Endothelial cell of umbilical vein (primary cell): ENCODE data around the gene LEP. TPM values are rescaled to one million over a fixed set of nuclear protein-coding genes. Genes with fewer than 3 reads are reported as not detected.

Source experiments
- BruUV-seq: library from RNA; stranded (reverse); fragments of 400-500 nt; replicated peaks from 2 replicates; lab custom pipeline; 2021; lab: Mats Ljungman, UMichigan
- CTCF ChIA-PET: fragments of 300-600, 350-600 bp; sonication (Branson Sonifier 250); formaldehyde crosslinking; loops from one replicate; lab custom pipeline; 2021; ENCODE audit warnings: antibody characterized with exemption, inconsistent platforms; lab: Charles Lee
- POLR2A ChIA-PET: fragments of 300-600, 350-600 bp; sonication (Branson Sonifier 250); formaldehyde crosslinking; loops from one replicate; lab custom pipeline; 2021; ENCODE audit warnings: antibody characterized with exemption, inconsistent platforms; lab: Charles Lee
- DNase-seq: peaks from one replicate; pipeline ENCODE4 v3.0.0-alpha.2; 2011; ENCODE audit warnings: low read depth, low spot score
- FAIRE-seq: peaks from 2 replicates; lab custom pipeline; 2011; peaks lifted over from hg19 to GRCh38; lab: Jason Lieb, UNC
- H2AFZ ChIP-seq: 2 replicates; pipeline ENCODE4 v1.6.0; 2012; ENCODE audit warnings: low read depth, low read length, control low read depth, inconsistent platforms
- H3K27ac ChIP-seq: 2 replicates; pipeline ENCODE4 v1.5.1; 2011; ENCODE audit warnings: low read depth, mild to moderate bottlenecking, control low read depth, low read length, moderate library complexity; ENCODE audit not compliant: insufficient read depth
- H3K27me3 ChIP-seq, 2 experiments: 2 replicates each; pipeline versions ENCODE4 v1.6.0 to v1.6.1; 2011; ENCODE audit warnings: low read length in 2 of 2, mixed read lengths in 1 of 2; ENCODE audit not compliant: control insufficient read depth in 2 of 2, insufficient read depth in 2 of 2
- H3K36me3 ChIP-seq, 2 experiments: 2 replicates in 1 of 2; 3 replicates in 1 of 2; pipeline ENCODE4 v1.5.1; 2011; ENCODE audit warnings: low read length in 2 of 2, mild to moderate bottlenecking in 1 of 2, moderate library complexity in 1 of 2; ENCODE audit not compliant: control insufficient read depth in 2 of 2, insufficient read depth in 2 of 2; ENCODE audit errors: extremely low read depth in 1 of 2
- H3K4me1 ChIP-seq: 3 replicates; pipeline ENCODE4 v1.5.1; 2011; ENCODE audit warnings: mild to moderate bottlenecking, low read length; ENCODE audit not compliant: control insufficient read depth, insufficient read depth; ENCODE audit errors: extremely low read depth
- H3K4me2 ChIP-seq: 2 replicates; pipeline ENCODE4 v1.6.1; 2011; ENCODE audit warnings: low read length, control low read depth, mixed read lengths; ENCODE audit not compliant: insufficient read depth
- H3K4me3 ChIP-seq, 3 experiments: fragments of 200-600 bp in 1 of 3; sonication (generic), shearing (Covaris generic) in 1 of 3; replicated peaks in 1 of 3; 2 replicates each; pipeline ENCODE4 v1.5.1; 2011 to 2016; ENCODE audit warnings: control low read depth in 3 of 3, low read length in 3 of 3, mild to moderate bottlenecking in 2 of 3, inconsistent platforms in 1 of 3, low read depth in 1 of 3, moderate library complexity in 1 of 3; ENCODE audit not compliant: insufficient read depth in 1 of 3
- H3K79me2 ChIP-seq: 2 replicates; pipeline ENCODE4 v1.6.0; 2012; ENCODE audit warnings: low read length, inconsistent platforms; ENCODE audit not compliant: control insufficient read depth, insufficient read depth
- H3K9ac ChIP-seq: replicated peaks from 2 replicates; pipeline ENCODE3; 2011; ENCODE audit warnings: low read length, control low read depth; ENCODE audit not compliant: insufficient read depth; ENCODE audit errors: extremely low read depth
- H3K9me1 ChIP-seq: replicated peaks from 3 replicates; pipeline ENCODE4 v1.6.0; 2011; ENCODE audit warnings: mild to moderate bottlenecking, low read length; ENCODE audit not compliant: control insufficient read depth, insufficient read depth; ENCODE audit errors: extremely low read depth
- H3K9me3 ChIP-seq: replicated peaks from 2 replicates; pipeline ENCODE4 v1.5.1; 2012; ENCODE audit warnings: low read length, inconsistent platforms; ENCODE audit not compliant: control insufficient read depth, insufficient read depth
- H4K20me1 ChIP-seq: replicated peaks from 2 replicates; pipeline ENCODE3; 2011; ENCODE audit warnings: mild to moderate bottlenecking, low read length; ENCODE audit not compliant: control insufficient read depth, insufficient read depth; ENCODE audit errors: extremely low read depth
- CTCF ChIP-seq, 2 donors: IDR thresholded peaks; 1 replicate in 1 of 2; 2 replicates in 1 of 2; pipeline ENCODE4 v1.5.1; 2011; ENCODE audit warnings: low read length in 2 of 2, mild to moderate bottlenecking in 2 of 2, moderate library complexity in 2 of 2, control low read depth in 1 of 2, inconsistent platforms in 1 of 2, low read depth in 1 of 2; ENCODE audit not compliant: insufficient read depth in 1 of 2; ENCODE audit errors: extremely low read depth in 1 of 2
- EZH2 ChIP-seq: IDR thresholded peaks from 2 replicates; pipeline ENCODE4 v1.6.1; 2012; ENCODE audit warnings: borderline replicate concordance, low read depth, mild to moderate bottlenecking, moderate library complexity, low read length, inconsistent platforms; ENCODE audit not compliant: severe bottlenecking
- FOS ChIP-seq: IDR thresholded peaks from 2 replicates; pipeline ENCODE4 v1.6.1; 2011; ENCODE audit warnings: mild to moderate bottlenecking, low read length, moderate library complexity, borderline replicate concordance; ENCODE audit not compliant: insufficient read depth
- GATA2 ChIP-seq: IDR thresholded peaks from 2 replicates; pipeline ENCODE4 v1.7.0; 2011; ENCODE audit warnings: low read depth, mild to moderate bottlenecking, moderate library complexity, mixed read lengths, low read length; ENCODE audit not compliant: insufficient read length, insufficient read depth
- JUN ChIP-seq: IDR thresholded peaks from 2 replicates; pipeline ENCODE4 v1.6.1; 2011; ENCODE audit warnings: borderline replicate concordance, low read depth; ENCODE audit not compliant: insufficient read length, insufficient read depth
- POLR2A ChIP-seq: IDR thresholded peaks from 2 replicates; pipeline ENCODE4 v1.6.1; 2012; ENCODE audit warnings: low read depth, mild to moderate bottlenecking, control low read depth, low read length
- POLR2AphosphoS5 ChIP-seq: IDR thresholded peaks from 2 replicates; pipeline ENCODE4 v1.6.1; 2012; ENCODE audit warnings: low read depth, mild to moderate bottlenecking, control low read depth, low read length, moderate library complexity; ENCODE audit not compliant: insufficient read depth
- dilution Hi-C: fragments of 300-500 bp; cut with MboI; formaldehyde crosslinking; loops from one replicate; pipeline ENCODE4 v1.15.0; 2019; ENCODE audit warnings: low sequenced_read_pairs; ENCODE audit not compliant: extremely low pct_ligation_motif_present
- intact Hi-C: fragments of 100-400 bp; cut with micrococcal nuclease; formaldehyde crosslinking; loops from one replicate; pipeline ENCODE4 v1.10.0; 2022
- polyA plus RNA-seq, 4 experiments: library from polyadenylated mRNA; depleted of rRNA in 3 of 4; stranded (reverse) in 3 of 4; unstranded in 1 of 4; fragments of >200 nt; gene quantifications; 2 replicates each; pipeline versions ENCODE4 v1.2.1 to v1.2.3, GENCODE V29; 2011 to 2012; ENCODE audit warnings: missing spikeins in 1 of 4
- total RNA-seq: library from RNA; stranded (reverse); gene quantifications from 2 replicates; pipeline ENCODE4 v1.2.3, GENCODE V29; 2021
- TF ChIP-seq, protein P1 (sequence below): IDR thresholded peaks from 2 replicates; pipeline ENCODE4 v1.6.1; 2011; ENCODE audit not compliant: insufficient read depth, insufficient read length

LEP gene
- total and polyA plus RNA-seq, 2 donors (not counting 3 experiments of a cell fraction or from before 2014, with no cell fraction given), result not detected

DNA sequence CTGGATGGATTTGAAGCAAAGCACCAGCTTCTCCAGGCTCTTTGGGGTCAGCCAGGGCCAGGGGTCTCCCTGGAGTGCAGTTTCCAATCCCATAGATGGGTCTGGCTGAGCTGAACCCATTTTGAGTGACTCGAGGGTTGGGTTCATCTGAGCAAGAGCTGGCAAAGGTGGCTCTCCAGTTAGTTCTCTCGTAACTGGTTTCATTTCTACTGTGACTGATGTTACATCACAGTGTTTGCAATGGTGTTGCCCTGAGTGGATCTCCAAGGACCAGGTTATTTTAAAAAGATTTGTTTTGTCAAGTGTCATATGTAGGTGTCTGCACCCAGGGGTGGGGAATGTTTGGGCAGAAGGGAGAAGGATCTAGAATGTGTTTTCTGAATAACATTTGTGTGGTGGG lies 14.2 kb downstream of the LEP start:
- CTCF ChIA-PET, result interaction anchor here (1.2 kb wide), 1 partner anchor 12 kb away, joined by 3 read pairs; no protein-coding TSS in a partner anchor
- TF ChIP-seq, protein P1, sequence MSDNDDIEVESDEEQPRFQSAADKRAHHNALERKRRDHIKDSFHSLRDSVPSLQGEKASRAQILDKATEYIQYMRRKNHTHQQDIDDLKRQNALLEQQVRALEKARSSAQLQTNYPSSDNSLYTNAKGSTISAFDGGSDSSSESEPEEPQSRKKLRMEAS, result no peak
- no peak for TF ChIP-seq POLR2A
- no peak for TF ChIP-seq EZH2
- TF ChIP-seq GATA2, result no peak
- TF ChIP-seq FOS, result no peak
- no peak for TF ChIP-seq CTCF (IDR thresholded peaks at IDR 0.05; ENCODE audit: extremely low read depth in 1 of 2, insufficient read depth in 1 of 2, low read depth in 1 of 2, low read length in 2 of 2)
- no peak for TF ChIP-seq POLR2AphosphoS5
- TF ChIP-seq JUN, result no peak

More for the DNA sequence above, 14.2 kb downstream of the LEP start:
- H3K27ac ChIP-seq, result no peak overlapping the region
- no peak overlapping the region for H3K4me3 ChIP-seq
- dilution Hi-C loops, result no loop called here
- H2AFZ ChIP-seq, result no peak overlapping the region
- BruUV-seq, result no TSS peak
- H3K4me2 ChIP-seq, result no peak overlapping the region
- no peaks in the 10 kb centered on the region for H4K20me1 ChIP-seq
- intact Hi-C loops, result no loop called here
- no peaks in the 10 kb centered on the region for H3K9me1 ChIP-seq
- peaks cover 4 to 5% of the 10 kb centered on the region in 2 experiments for H3K27me3 ChIP-seq
- no peaks in the 10 kb centered on the region for H3K4me1 ChIP-seq
- H3K9me3 ChIP-seq, result no peaks in the 10 kb centered on the region
- no peak overlapping the region for H3K9ac ChIP-seq
- no peaks in the 10 kb centered on the region for H3K79me2 ChIP-seq
- DNase-seq (no peak), FAIRE-seq (no peak)
- POLR2A ChIA-PET, result no interaction called here
- no peaks in the 10 kb centered on the region for H3K36me3 ChIP-seq
